GM18858 (cell line): ENCODE measurements around the gene GJB4.
"Not testable (repeated sequence)": the region's sequence is repeated elsewhere in the genome, so short reads cannot be mapped to it uniquely, and the experiment has no call there.

ENCODE experiments used
- ATAC-seq: cut with Tn5 transposase; IDR thresholded peaks from one replicate; pipeline ENCODE4 v1.9.1; 2021; ENCODE audit not compliant: unreplicated experiment

GJB4 gene

GRCh38 chr1:34746785-34747637 lies 12.5 kb upstream of the GJB4 start:
- ATAC-seq = no peak

DNA sequence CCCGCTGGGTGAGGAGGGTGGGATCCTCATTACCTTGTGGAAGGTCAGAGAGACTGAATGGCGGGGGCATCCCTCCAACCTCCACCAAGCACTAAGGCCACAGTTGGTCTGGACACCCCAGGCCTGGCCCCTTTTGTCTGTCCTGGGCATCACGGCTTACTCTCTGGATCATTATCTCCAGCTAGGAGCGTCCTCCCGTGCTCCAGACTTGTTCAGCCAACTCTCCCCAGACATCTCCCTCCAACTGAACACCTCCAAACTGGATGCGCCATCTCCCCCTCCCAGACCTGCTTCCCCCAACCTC lies 11.9 kb upstream of the GJB4 start:
- ATAC-seq = no peak

DNA sequence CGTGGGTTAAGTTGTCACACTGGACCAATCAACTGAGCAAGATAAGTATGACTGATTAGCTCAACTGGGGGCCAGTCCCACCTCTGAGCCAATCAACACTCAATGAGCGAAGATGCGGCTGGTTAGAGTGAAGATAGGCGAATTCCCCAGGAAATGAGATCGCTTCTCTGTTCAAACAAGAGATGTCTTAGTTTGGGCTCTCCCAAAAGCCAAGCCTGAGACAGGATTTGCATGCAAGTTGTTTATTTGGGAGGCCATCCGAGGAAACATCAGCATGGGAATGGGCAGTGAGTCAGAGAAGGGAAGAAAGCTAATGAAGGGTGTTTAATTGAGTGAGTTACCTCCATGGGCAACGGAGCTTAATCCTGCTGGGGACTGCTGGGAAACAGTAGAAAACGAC lies 9.5 kb upstream of the GJB4 start:
- no peak for ATAC-seq

- no peak for ATAC-seq
Measured at GRCh38 chr1:34750610-34751009, 8.9 kb upstream of the GJB4 start.

- no peak for ATAC-seq
Measured at GRCh38 chr1:34753163-34753562, 6.4 kb upstream of the GJB4 start.

DNA sequence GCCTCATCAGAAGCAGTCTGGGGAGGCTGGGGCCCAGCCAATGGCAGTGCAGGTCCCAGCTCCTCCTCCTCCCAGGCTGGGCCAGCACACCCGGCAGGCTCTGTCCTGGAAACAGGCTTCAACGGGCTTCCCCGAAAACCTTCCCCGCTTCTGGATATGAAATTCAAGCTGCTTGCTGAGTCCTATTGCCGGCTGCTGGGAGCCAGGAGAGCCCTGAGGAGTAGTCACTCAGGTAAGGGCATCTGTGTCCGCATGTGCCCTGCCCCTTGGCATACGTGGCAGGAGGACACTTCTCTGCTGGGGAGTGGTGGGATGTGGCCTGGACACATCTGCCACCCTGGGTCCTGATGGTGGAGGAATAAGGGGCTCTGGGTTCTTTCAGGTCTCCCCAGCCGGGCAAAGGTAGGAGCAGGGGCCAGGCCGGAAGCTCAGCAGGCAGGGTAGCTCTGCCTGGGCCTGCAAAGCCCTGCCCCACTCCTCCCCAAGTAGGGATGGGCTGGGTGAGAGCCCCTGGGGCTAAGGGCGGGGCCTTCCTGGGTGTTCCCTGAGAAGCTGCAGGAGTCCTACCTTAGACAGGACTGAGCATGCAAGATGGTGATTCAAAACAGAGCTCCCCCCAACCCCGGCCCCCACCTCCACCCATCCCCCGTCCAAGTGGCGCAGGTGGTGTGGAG lies 4.4 kb upstream of the GJB4 start, which contains the start of gene GJB5:
Gene GJB5, plus strand, starts transcription at position 84 of the 674 bp plus-strand sequence. CDS start 2,284 bp downstream, outside the sequence.
- ATAC-seq = no peak

- no peak for ATAC-seq
Measured at GRCh38 chr1:34755961-34756360, 3.6 kb upstream of the GJB4 start.

GRCh38 chr1:34757386-34757785 lies 2.2 kb upstream of the GJB4 start:
- ATAC-seq = no peak

GRCh38 chr1:34758751-34759150 lies 789 bp upstream of the GJB4 start:
- no peak for ATAC-seq

DNA sequence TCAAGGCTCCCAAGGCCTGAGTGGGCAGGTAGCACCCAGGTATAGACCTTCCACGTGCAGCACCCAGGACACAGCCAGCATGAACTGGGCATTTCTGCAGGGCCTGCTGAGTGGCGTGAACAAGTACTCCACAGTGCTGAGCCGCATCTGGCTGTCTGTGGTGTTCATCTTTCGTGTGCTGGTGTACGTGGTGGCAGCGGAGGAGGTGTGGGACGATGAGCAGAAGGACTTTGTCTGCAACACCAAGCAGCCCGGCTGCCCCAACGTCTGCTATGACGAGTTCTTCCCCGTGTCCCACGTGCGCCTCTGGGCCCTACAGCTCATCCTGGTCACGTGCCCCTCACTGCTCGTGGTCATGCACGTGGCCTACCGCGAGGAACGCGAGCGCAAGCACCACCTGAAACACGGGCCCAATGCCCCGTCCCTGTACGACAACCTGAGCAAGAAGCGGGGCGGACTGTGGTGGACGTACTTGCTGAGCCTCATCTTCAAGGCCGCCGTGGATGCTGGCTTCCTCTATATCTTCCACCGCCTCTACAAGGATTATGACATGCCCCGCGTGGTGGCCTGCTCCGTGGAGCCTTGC lies 1.7 kb downstream of the GJB4 start:
- no peak for ATAC-seq

DNA sequence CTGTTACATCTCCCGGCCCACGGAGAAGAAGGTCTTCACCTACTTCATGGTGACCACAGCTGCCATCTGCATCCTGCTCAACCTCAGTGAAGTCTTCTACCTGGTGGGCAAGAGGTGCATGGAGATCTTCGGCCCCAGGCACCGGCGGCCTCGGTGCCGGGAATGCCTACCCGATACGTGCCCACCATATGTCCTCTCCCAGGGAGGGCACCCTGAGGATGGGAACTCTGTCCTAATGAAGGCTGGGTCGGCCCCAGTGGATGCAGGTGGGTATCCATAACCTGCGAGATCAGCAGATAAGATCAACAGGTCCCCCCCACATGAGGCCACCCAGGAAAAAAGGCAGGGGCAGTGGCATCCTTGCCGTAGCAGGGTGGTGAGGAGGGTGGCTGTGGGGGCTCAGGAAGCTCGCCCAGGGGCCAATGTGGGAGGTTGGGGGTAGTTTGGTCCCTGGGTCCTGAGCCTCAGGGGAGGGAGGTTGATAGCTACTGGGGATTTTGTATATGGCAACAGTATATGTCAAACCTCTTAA lies 2.3 kb downstream of the GJB4 start:
- ATAC-seq = no peak

DNA sequence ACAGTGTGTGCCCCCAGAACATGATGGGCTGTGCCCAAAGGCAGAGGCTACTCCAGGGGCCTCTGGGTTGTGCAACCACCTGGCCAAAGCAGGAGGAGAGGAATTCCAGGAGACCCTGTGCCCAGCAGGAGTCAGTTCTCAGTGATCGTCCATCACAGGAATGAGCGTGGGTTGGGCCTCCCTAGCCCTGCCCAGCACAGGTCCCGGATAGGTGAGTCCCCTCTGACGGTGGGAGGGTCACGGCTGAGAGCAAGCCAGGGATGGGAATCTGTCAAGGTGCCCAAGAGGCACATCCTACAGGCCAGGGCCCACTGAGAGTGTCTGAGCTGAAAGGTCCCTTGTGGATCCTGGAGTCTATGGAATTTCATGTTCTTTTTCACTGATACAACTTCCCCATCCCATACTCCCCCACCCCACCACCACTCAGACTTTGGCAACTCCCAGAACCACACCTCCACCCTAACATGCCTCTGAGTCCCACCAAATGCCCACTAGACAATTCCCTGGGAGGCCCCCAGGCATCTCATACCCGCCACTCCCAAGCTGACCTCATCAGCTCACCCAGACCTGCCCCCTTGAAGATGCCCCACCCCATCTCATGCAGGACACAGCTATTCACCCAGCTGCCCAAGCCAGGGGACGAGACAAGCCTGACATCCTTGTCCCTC lies 3.1 kb downstream of the GJB4 start:
- ATAC-seq = no peak

- ATAC-seq = no peak
Measured at GRCh38 chr1:34763142-34763781, 3.7 kb downstream of the GJB4 start.

DNA sequence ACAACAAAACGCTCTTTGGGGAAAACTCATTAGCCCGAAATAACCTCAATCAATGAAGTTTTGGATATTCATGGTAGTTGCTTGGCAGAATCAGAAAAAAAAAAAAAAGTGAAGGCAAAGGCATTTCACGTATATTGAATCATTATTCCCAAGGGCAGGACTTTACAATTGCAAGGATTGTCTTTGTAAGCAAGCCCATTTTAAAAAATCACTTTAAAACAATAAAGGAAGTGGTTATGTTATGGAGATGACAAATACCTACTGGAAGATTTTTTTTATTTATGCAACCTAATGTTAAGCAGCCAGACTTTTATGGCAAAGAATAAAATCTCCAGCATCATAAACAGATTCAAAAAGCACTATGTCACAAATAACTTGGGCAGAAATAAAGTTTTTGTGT lies 9.3 kb downstream of the GJB4 start:
- ATAC-seq = no peak

DNA sequence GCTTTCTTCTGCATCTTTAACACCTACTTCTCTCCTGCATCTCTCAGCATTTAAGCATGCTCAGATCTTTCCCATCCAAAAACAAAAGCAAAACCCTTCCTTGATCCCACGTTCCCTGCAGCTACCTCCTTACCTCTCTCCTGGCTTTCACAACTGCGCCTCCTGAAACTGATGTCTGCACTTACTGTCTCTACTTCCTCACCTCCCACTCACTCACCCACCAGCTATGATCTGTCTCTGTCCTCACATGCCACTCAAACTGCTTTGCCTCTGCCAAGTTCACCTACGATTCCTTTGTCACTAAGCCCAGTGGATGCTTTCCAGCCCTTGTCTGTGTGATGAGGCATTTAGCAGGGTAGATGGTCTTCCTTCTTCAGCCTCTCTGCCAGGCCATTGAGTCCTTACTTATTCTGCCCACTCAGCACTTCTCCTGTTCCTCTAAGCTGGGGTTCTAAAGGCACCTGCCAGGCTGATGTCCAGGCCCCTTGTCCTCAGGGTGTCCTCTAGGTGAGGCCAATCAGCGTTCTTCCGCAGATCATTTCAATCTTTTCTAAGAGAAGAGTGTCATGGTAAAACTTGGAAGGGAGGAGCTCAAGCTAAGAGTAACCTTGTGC lies 11.5 kb downstream of the GJB4 start:
- ATAC-seq = no peak

DNA sequence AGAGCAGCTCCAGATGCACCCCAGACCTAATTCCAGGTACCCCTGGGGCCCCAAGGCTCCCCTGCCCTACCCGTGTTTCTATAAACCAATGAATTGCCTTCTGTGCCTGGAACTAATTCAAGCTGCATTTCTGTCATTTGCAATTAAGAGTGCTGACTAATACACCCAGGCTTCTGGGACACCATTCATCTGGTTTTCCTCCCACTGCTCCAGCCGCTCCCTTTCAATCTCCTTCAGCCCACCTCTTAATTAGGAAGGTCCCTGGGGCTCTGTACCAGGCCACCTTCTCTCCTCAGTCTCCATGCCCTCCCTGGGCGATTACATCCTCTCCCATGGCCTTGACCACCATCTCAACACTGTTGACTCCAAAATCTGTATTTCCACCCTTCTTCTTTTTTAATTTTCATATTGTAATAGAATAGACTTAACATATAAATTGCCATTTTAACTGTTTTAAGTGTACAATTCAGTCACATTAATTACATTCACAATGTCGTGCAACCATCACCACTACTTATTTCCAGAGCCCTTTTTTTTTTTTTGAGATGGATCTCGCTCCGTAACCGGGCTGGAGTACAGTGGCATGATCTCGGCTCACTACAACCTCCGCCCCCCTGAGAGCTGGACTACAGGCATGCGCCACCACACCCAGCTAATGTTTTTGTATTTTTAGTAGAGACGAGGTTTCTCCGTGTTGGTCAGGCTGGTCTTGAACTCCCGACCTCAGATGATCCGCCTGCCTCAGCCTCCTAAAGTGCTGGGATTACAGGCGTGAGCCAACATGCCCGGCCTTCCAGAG lies 12.2 kb downstream of the GJB4 start:
- ATAC-seq = no peak

GRCh38 chr1:34773114-34773513 lies 13.6 kb downstream of the GJB4 start:
- ATAC-seq = not testable (repeated sequence)

GRCh38 chr1:34774957-34775356 lies 15.4 kb downstream of the GJB4 start:
- no peak for ATAC-seq

GRCh38 chr1:34776911-34777310 lies 17.4 kb downstream of the GJB4 start:
- no peak for ATAC-seq
